M059J (cell line): Measurements from ENCODE around the gene ZGRF1. TPM values are rescaled to one million over a fixed set of nuclear protein-coding genes. Genes with fewer than 3 reads are reported as not detected.
"Not testable (repeated sequence)": the region's sequence is repeated elsewhere in the genome, so short reads cannot be mapped to it uniquely, and the experiment has no call there.

Source experiments
- DNase-seq: peaks from one replicate; pipeline ENCODE4 v3.0.0-alpha.2; 2012; ENCODE audit warnings: low read depth
- total RNA-seq: library from RNA; depleted of rRNA; stranded (reverse); fragments of >200 nt; shearing (Covaris generic); gene quantifications from 2 replicates; pipeline ENCODE4 v1.2.3, GENCODE V29; 2014; rRNA removed

ZGRF1 gene
- total RNA-seq, 1 experiment from 2014 or later = 7.1 TPM

DNA sequence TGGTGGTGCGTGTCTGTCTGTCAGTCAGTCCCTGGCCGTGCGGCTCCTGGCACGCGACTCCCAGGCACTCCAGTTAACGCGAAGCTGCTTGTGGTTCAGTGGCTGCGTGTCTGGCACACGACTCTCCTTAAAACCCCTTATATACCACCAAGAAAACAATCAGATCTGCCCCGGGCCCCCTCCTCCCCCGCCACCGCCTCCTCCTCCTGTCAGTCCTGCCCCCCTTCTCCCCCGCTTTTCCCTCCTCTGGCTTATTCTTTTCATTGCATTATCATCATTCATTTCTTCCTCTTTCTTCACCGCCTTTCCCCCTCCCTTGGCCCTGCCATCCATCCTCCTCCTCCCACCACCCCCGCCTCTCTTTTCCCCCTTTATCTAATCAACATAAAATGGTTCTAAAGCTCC lies 120.6 kb downstream of the ZGRF1 start, which contains the start of gene NEUROG2:
NEUROG2 (minus strand) TSS at position 115 of the 405 bp plus-strand sequence. CDS start 705 bp downstream, outside the sequence.
- DNase-seq = no peak

- DNase-seq = peak; percentile 44
Observed at GRCh38 chr4:112515198-112516065, 121.3 kb downstream of the ZGRF1 start.

- peak; percentile 19 for DNase-seq
Observed at GRCh38 chr4:112514647-112515197, 122.0 kb downstream of the ZGRF1 start.

DNA sequence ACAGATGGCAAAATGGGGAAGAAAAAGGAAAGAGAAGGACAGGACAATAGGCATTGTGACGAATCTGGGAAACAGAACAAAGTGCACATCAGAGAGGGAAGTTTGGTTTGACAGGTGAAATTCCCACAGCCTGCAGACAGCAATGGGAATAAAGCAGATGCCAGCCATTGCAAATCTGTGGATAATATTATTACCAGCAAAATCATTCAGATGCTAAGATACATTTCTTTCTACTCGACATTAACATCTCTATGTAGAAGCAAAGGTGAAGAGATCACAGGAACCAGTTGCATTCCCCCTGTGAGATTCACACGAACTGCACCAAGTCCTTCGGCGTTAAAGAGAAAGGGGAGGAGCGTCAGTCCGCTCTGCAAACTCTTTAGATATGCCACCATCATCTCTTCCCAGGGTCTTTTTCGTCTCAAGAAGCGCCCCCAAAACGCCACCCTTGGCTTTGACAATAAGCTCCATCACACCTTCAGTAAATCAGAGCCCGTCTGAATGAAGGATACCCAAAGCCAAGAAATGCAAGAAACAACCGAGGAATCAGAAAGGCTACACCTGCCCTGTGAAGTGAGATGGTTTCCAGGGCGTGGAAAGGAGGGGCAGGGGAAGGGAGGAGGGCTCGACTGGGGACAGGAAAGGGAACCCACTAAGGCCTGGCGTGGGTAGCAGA lies 122.6 kb downstream of the ZGRF1 start:
- no peak for DNase-seq

GRCh38 chr4:112511803-112512118 lies 124.9 kb downstream of the ZGRF1 start:
- no peak for DNase-seq

DNA sequence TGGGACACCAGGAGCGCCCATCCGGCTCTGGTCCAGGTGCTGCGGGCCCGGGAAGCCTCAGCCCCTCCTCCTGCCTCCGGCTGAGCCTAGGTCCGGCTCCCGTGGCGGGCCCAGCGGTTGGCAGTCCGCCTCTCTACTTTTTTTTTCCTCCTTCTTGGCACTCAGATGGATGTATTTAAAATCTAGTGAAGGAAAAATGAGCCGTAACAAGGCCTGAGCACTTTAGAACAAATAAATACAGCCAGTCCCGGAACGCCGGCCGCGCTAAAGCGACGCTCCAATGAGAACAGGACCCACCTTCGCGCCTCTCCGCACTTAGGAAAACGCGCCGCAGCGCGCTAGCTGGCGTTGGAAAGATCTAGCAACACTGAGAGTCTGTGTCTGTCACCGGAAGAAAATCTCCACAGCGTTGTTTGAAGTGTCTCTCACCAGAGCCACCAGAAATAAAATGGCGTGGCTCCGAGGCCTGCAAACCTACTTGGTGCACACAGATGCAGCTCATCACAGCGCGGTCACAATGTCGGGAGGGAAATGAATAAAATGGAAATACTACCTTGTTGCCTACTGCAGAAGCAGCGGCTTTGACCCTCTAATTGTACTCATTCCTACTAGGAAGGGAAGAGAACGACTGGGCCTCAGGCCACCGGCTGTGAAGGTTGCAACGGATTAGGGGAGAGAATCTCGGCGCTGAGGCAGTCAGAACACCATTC lies 125.5 kb downstream of the ZGRF1 start:
- DNase-seq = no peak

GRCh38 chr4:112510291-112511092 lies 126.2 kb downstream of the ZGRF1 start:
- DNase-seq = no peak

GRCh38 chr4:112509243-112510141 lies 127.2 kb downstream of the ZGRF1 start:
- DNase-seq = peak; percentile 39

- DNase-seq = no peak
Observed at GRCh38 chr4:112508356-112508755, 128.4 kb downstream of the ZGRF1 start.

- no peak for DNase-seq
Observed at GRCh38 chr4:112504807-112505206, 131.9 kb downstream of the ZGRF1 start.

GRCh38 chr4:112502871-112503270 lies 133.8 kb downstream of the ZGRF1 start:
- DNase-seq = no peak

GRCh38 chr4:112492321-112492720 lies 144.4 kb downstream of the ZGRF1 start:
- peak; percentile 69 for DNase-seq

DNA sequence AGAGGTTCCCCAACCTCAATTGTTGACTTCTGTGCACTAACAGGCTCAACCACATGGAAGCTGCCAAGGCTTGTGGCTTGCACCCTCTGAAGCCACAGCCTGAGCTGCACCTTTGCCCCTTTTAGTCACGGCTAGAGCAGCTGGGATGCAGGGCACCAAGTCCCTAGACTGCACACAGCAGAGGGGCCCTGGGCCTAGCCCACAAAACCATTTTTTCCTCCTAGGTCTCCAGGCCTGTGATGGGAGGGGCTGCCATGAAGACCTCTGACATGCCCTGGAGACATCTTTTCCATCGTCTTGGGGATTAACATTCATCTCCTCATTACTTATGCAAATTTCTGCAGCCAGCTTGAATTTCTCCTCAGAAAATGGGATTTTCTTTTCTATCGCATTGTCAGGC lies 145.9 kb downstream of the ZGRF1 start:
- not testable (repeated sequence) for DNase-seq

Other genes with a start within 250 kb of the ZGRF1 start
- not detected in 2 replicates for gene NEUROG2, start 120.7 kb downstream of the ZGRF1 start, total RNA-seq
- gene LARP7, start 234 bp upstream of the ZGRF1 start, total RNA-seq = 17.1 and 23.5 TPM in 2 replicates